ENCODE measurements around the gene FAM118A. TPM values are rescaled to one million over a fixed set of nuclear protein-coding genes. Genes with fewer than 3 reads are reported as not detected.

Gene FAM118A
- total RNA-seq, 1 experiment from 2014 or later, result 37.9 TPM

GRCh38 chr22:45321827-45322226 lies 12.1 kb downstream of the FAM118A start:
- no peak overlapping the region for H3K4me2 ChIP-seq (ENCODE audit: insufficient read depth, insufficient read length, low read length)
- no peak for DNase-seq
- H3T11ph ChIP-seq (ENCODE audit: low read length), result no peak overlapping the region
- no peak overlapping the region for H2AFZ ChIP-seq (ENCODE audit: low read length)
- H3K9me3 ChIP-seq (ENCODE audit: control insufficient read depth, low read depth, low read length), result no peaks in the 10 kb centered on the region
- no peak overlapping the region for H2AK5ac ChIP-seq (ENCODE audit: insufficient read length, low read length)
- H3K27ac ChIP-seq (ENCODE audit: insufficient read length, low read depth, low read length), result no peak overlapping the region
- no peaks in the 10 kb centered on the region; the same call in 1 of the 2 replicates for H3K4me1 ChIP-seq (ENCODE audit: insufficient read depth, low read length)
- no peak overlapping the region for H4K8ac ChIP-seq (replicated peaks; ENCODE audit: insufficient read length, low read depth, low read length)
- H3K9ac ChIP-seq (ENCODE audit: extremely low read depth, insufficient read length, low read length), result no peak overlapping the region
- no CpG with 5 or more reads among the region's 12 CpGs for WGBS (ENCODE audit: extremely low coverage, insufficient read length, low lambda C conversion rate)
- peaks cover 5% of the 10 kb centered on the region for H3K79me1 ChIP-seq (ENCODE audit: insufficient read depth, low read depth, low read length, poor library complexity, severe bottlenecking)
- no peak overlapping the region for H3K14ac ChIP-seq (ENCODE audit: insufficient read depth, low read length)
- H4K20me1 ChIP-seq (ENCODE audit: control insufficient read depth, insufficient read depth, insufficient read length), result no peaks in the 10 kb centered on the region
- no peak overlapping the region for H2BK15ac ChIP-seq (ENCODE audit: low read depth, low read length)
- no peak overlapping the region for H2BK12ac ChIP-seq (ENCODE audit: insufficient read length, low read depth, low read length)
- no peak overlapping the region for H2BK5ac ChIP-seq (ENCODE audit: insufficient read length, low read length)
- H3K9me3 Mint-ChIP-seq, result no peaks in the 10 kb centered on the region
- no peak overlapping the region for H2BK120ac ChIP-seq (ENCODE audit: low read depth, low read length, poor library complexity, severe bottlenecking)
- peaks cover 20 to 41% (median 35%) of the 10 kb centered on the region in 3 experiments; a peak in 6 of 7 replicates for H3K36me3 Mint-ChIP-seq (ENCODE audit: insufficient read depth in 1 of 3, low read depth in 3 of 3)
- no peak overlapping the region for H3K4me3 Mint-ChIP-seq
- TF ChIP-seq, protein P1, sequence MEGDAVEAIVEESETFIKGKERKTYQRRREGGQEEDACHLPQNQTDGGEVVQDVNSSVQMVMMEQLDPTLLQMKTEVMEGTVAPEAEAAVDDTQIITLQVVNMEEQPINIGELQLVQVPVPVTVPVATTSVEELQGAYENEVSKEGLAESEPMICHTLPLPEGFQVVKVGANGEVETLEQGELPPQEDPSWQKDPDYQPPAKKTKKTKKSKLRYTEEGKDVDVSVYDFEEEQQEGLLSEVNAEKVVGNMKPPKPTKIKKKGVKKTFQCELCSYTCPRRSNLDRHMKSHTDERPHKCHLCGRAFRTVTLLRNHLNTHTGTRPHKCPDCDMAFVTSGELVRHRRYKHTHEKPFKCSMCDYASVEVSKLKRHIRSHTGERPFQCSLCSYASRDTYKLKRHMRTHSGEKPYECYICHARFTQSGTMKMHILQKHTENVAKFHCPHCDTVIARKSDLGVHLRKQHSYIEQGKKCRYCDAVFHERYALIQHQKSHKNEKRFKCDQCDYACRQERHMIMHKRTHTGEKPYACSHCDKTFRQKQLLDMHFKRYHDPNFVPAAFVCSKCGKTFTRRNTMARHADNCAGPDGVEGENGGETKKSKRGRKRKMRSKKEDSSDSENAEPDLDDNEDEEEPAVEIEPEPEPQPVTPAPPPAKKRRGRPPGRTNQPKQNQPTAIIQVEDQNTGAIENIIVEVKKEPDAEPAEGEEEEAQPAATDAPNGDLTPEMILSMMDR (conservative IDR thresholded peaks at IDR 0.05), result no peak
- no peaks in the 10 kb centered on the region for H3K79me2 ChIP-seq (ENCODE audit: insufficient read depth, low read length)
- H2BK20ac ChIP-seq (ENCODE audit: low read depth, low read length, poor library complexity, severe bottlenecking), result no peak overlapping the region
- H3K4me1 Mint-ChIP-seq, result peaks cover 21 to 25% of the 10 kb centered on the region in 2 experiments
- H3K18ac ChIP-seq (ENCODE audit: insufficient read length, low read depth, low read length), result no peak overlapping the region
- no peak overlapping the region for H4K91ac ChIP-seq (ENCODE audit: insufficient read length, low read depth, low read length)
- H3K23ac ChIP-seq (ENCODE audit: insufficient read length, low read depth, low read length), result no peak overlapping the region
- H4K5ac ChIP-seq (ENCODE audit: insufficient read length, low read depth, low read length), result no peak overlapping the region
- no peak overlapping the region for H3K56ac ChIP-seq (ENCODE audit: insufficient read length, low read depth, low read length)
- no peak overlapping the region for H3K4ac ChIP-seq (ENCODE audit: low read depth, low read length)
- H3K27me3 Mint-ChIP-seq (ENCODE audit: low read depth), result no peaks in the 10 kb centered on the region
- no peaks in the 10 kb centered on the region for H3K23me2 ChIP-seq (ENCODE audit: insufficient read length, low read depth, low read length, poor library complexity, severe bottlenecking)
- no peak overlapping the region for H3K27ac Mint-ChIP-seq
- no peaks in the 10 kb centered on the region for H3K27me3 ChIP-seq (ENCODE audit: insufficient read depth, low read length)
